Vagina (tissue), 2 donors: Measurements from ENCODE around the gene PRKAG3. TPM values are rescaled to one million over a fixed set of nuclear protein-coding genes. Genes with fewer than 3 reads are reported as not detected.

Experiments used
- DNase-seq, 2 donors: peaks; one replicate each; pipeline ENCODE4 v3.0.0-alpha.2; 2017; ENCODE audit errors: extremely low spot score in 2 of 2
- H3K27ac ChIP-seq: fragments of 200-600 bp; sonication (generic); one replicate; pipeline ENCODE4 v1.5.1; 2019
- H3K27me3 ChIP-seq: fragments of 200-600 bp; sonication (generic); one replicate; pipeline ENCODE4 v1.5.1; 2019
- H3K36me3 ChIP-seq, 2 donors: fragments of 200-600 bp; sonication (generic); one replicate each; pipeline ENCODE4 v1.5.1; 2017 to 2019
- H3K4me1 ChIP-seq: fragments of 200-600 bp; sonication (generic); one replicate; pipeline ENCODE4 v1.5.1; 2019
- H3K4me3 ChIP-seq, 2 donors: fragments of 200-600 bp; sonication (generic); 1 replicate in 1 of 2; 2 replicates in 1 of 2; pipeline ENCODE4 v1.5.1; 2016 to 2019
- H3K9me3 ChIP-seq: fragments of 200-600 bp; sonication (generic); one replicate; pipeline ENCODE4 v1.5.1; 2019
- CTCF ChIP-seq, 3 experiments: fragments of 450-650 bp in 2 of 3; fragments of 200-600 bp in 1 of 3; sonication (generic) in 1 of 3; IDR thresholded peaks; one replicate each; pipeline ENCODE4 v1.5.1; 2017 to 2019; ENCODE audit warnings: antibody characterized with exemption in 3 of 3, mild to moderate bottlenecking in 2 of 3, moderate library complexity in 2 of 3
- POLR2A ChIP-seq, 2 donors: fragments of 450-650 bp; IDR thresholded peaks; one replicate each; pipeline ENCODE4 v1.6.1; 2017; ENCODE audit warnings: antibody characterized with exemption in 2 of 2, mild to moderate bottlenecking in 2 of 2, moderate library complexity in 2 of 2
- POLR2AphosphoS5 ChIP-seq, 2 donors: sonication (generic); formaldehyde crosslinking; IDR thresholded peaks; one replicate each; pipeline ENCODE4 v1.9.0; 2017; ENCODE audit warnings: antibody characterized with exemption in 2 of 2, mild to moderate bottlenecking in 2 of 2, low read depth in 1 of 2; ENCODE audit not compliant: insufficient read depth in 1 of 2
- intact Hi-C: fragments of 100-400 bp; cut with DNase I; formaldehyde crosslinking; loops from one replicate; pipeline ENCODE4 v1.15.1; 2023
- total RNA-seq: library from RNA; depleted of rRNA; stranded (reverse); fragments of >200 nt; gene quantifications from one replicate; pipeline ENCODE4 v1.2.3, GENCODE V29; 2016

PRKAG3 gene
- total RNA-seq, 1 donor from 2014 or later = not detected

- intact Hi-C loops = no loop called here
- no peaks in the 10 kb centered on the region for H3K4me1 ChIP-seq
- no peaks in the 10 kb centered on the region for H3K9me3 ChIP-seq
- no peak overlapping the region for H3K27ac ChIP-seq
- DNase-seq = no peak
- H3K27me3 ChIP-seq = no peaks in the 10 kb centered on the region
- TF ChIP-seq POLR2A (IDR thresholded peaks at IDR 0.05) = no peak
- no peak for TF ChIP-seq POLR2AphosphoS5 (IDR thresholded peaks at IDR 0.05; ENCODE audit: insufficient read depth in 1 of 2, low read depth in 1 of 2)
- TF ChIP-seq CTCF (IDR thresholded peaks at IDR 0.05) = no peak
- no peak overlapping the region for H3K4me3 ChIP-seq
- H3K36me3 ChIP-seq = no peaks in the 10 kb centered on the region
Observed at GRCh38 chr2:218821605-218822211, 9.9 kb downstream of the PRKAG3 start.

DNA sequence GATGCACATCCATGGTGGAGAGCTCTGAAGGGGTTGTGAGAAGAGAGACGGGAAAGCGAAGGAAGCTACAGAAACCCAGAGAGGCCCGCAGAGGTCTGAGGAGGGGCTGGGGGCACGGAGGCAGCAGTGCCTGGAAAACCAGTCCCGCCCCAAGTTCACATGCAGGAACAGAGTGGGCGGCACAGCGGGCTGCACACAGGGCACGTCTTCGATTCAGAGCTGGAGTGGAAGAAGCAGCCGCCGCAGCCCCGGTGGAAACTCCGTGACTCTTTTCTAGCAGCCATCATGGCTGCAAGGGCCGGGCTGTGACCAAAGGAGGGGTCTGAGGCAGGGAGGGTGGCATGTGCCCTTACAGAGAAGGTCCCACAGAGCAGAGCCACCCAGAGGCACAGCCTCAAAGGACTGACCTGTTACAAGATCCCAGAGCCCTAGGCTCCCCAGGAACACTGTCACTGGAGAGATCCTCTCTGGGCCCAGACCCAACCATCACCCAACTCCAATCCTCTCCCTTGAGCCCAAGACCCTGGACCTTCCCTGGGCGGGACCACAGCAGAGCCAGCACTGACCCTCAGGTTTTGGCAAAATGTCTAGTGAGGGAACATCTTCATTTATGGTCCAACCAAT is 10.7 kb downstream of the PRKAG3 start:
- Histone ChIP-seq H3K4me3 (no peak overlapping the region), H3K27ac (peak overlapping the region; percentile 17), H3K4me1 (no peaks in the 10 kb centered on the region), H3K27me3 (no peaks in the 10 kb centered on the region), H3K36me3 (peaks cover 0 to 5% of the 10 kb centered on the region in 2 donors), H3K9me3 (no peaks in the 10 kb centered on the region)
- no peak for DNase-seq
- intact Hi-C loops = no loop called here
- TF ChIP-seq CTCF (IDR thresholded peaks at IDR 0.05) (no peak), POLR2AphosphoS5 (IDR thresholded peaks at IDR 0.05; ENCODE audit: insufficient read depth in 1 of 2, low read depth in 1 of 2) (no peak), POLR2A (IDR thresholded peaks at IDR 0.05) (no peak)

GRCh38 chr2:218819093-218819492 is 12.5 kb downstream of the PRKAG3 start:
- Histone ChIP-seq H3K4me1 (no peaks in the 10 kb centered on the region), H3K9me3 (no peaks in the 10 kb centered on the region), H3K4me3 (no peak overlapping the region), H3K36me3 (peaks cover 0 to 16% of the 10 kb centered on the region in 2 donors), H3K27me3 (no peaks in the 10 kb centered on the region), H3K27ac (no peak overlapping the region)
- TF ChIP-seq CTCF (IDR thresholded peaks at IDR 0.05) (no peak), POLR2AphosphoS5 (IDR thresholded peaks at IDR 0.05; ENCODE audit: insufficient read depth in 1 of 2, low read depth in 1 of 2) (no peak), POLR2A (IDR thresholded peaks at IDR 0.05) (no peak)
- intact Hi-C loops = loop anchor here (10.0 kb wide), 1 partner anchor 1396 kb away; no protein-coding TSS in a partner anchor
- no peak for DNase-seq

GRCh38 chr2:218816561-218817011 is 15.0 kb downstream of the PRKAG3 start:
- H3K36me3 ChIP-seq = peaks cover 0 to 36% of the 10 kb centered on the region in 2 donors
- H3K4me1 ChIP-seq = no peaks in the 10 kb centered on the region
- intact Hi-C loops = loop anchor here (10.0 kb wide), 1 partner anchor 1398 kb away; no protein-coding TSS in a partner anchor
- H3K27me3 ChIP-seq = no peaks in the 10 kb centered on the region
- TF ChIP-seq CTCF (IDR thresholded peaks at IDR 0.05) (no peak), POLR2AphosphoS5 (IDR thresholded peaks at IDR 0.05; ENCODE audit: insufficient read depth in 1 of 2, low read depth in 1 of 2) (no peak), POLR2A (IDR thresholded peaks at IDR 0.05) (no peak)
- no peak for DNase-seq
- no peak overlapping the region for H3K4me3 ChIP-seq
- H3K9me3 ChIP-seq = no peaks in the 10 kb centered on the region
- H3K27ac ChIP-seq = no peak overlapping the region

DNA sequence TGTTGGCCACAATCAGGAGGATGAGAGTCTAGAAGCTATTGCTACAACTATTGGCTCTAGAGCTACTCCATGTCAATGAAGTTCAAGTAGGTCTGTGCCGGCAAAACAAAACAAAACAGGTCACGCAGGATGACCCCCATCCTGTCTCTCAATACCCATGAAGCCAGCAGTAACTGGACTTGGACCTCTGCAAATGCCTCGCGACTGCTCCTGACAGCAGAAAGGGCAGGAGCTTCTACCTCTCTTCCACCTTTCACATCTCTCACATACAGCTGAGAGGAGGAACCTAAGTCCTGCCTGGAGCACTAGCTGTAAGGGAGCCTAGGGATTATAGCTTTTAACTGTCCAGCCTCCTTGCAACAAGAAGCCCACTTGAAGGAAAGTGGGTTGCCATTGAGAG is 16.0 kb downstream of the PRKAG3 start:
- Histone ChIP-seq H3K4me3 (no peak overlapping the region), H3K9me3 (no peaks in the 10 kb centered on the region), H3K36me3 (peaks cover 0 to 36% of the 10 kb centered on the region in 2 donors), H3K4me1 (no peaks in the 10 kb centered on the region), H3K27me3 (no peaks in the 10 kb centered on the region), H3K27ac (no peak overlapping the region)
- TF ChIP-seq POLR2A (IDR thresholded peaks at IDR 0.05) (no peak), POLR2AphosphoS5 (IDR thresholded peaks at IDR 0.05; ENCODE audit: insufficient read depth in 1 of 2, low read depth in 1 of 2) (no peak), CTCF (IDR thresholded peaks at IDR 0.05) (no peak)
- DNase-seq = no peak
- intact Hi-C loops = loop anchor here (10.0 kb wide), 1 partner anchor 1399 kb away; no protein-coding TSS in a partner anchor
